Ovary (tissue), 10 donors: Measurements from ENCODE around the gene ZNF208. TPM values are rescaled to one million over a fixed set of nuclear protein-coding genes. Genes with fewer than 3 reads are reported as not detected.
"Not testable (repeated sequence)": the region's sequence is repeated elsewhere in the genome, so short reads cannot be mapped to it uniquely, and the experiment has no call there.

Experiments
- DNase-seq, 5 donors: peaks; one replicate each; pipeline ENCODE4 v3.0.0-alpha.2; 2019 to 2020
- H3K27ac ChIP-seq, 2 donors: fragments of 200-600 bp; one replicate each; pipeline versions ENCODE4 v1.5.1 to v1.8.0; 2019 to 2022
- H3K27me3 ChIP-seq: fragments of 200-600 bp; one replicate; pipeline ENCODE4 v1.8.0; 2022
- H3K36me3 ChIP-seq: fragments of 200-600 bp; sonication (generic); one replicate; pipeline ENCODE4 v1.5.1; 2019
- H3K4me1 ChIP-seq: one replicate; pipeline ENCODE4 v1.8.1; 2013; ENCODE audit warnings: mild to moderate bottlenecking, moderate library complexity; ENCODE audit not compliant: insufficient read depth
- H3K4me3 ChIP-seq: fragments of 200-600 bp; sonication (generic); one replicate; pipeline ENCODE4 v1.5.1; 2017
- H3K9me3 ChIP-seq, 2 donors: fragments of 200-600 bp in 1 of 2; sonication (generic) in 1 of 2; one replicate each; pipeline versions ENCODE4 v1.5.1 to v1.8.1; 2013 to 2019; ENCODE audit warnings: mild to moderate bottlenecking in 1 of 2, moderate library complexity in 1 of 2
- CTCF ChIP-seq, 3 donors: fragments of 450-650 bp in 2 of 3; fragments of 200-600 bp in 1 of 3; IDR thresholded peaks; one replicate each; pipeline versions ENCODE4 v1.5.1 to v1.8.0; 2016 to 2022; ENCODE audit warnings: antibody characterized with exemption in 3 of 3, mild to moderate bottlenecking in 1 of 3
- EP300 ChIP-seq: sonication (generic); formaldehyde crosslinking; IDR thresholded peaks from one replicate; pipeline ENCODE4 v1.6.1; 2017; ENCODE audit warnings: antibody characterized with exemption
- POLR2A ChIP-seq: fragments of 450-650 bp; IDR thresholded peaks from one replicate; pipeline ENCODE4 v1.6.1; 2017; ENCODE audit warnings: antibody characterized with exemption, mild to moderate bottlenecking, moderate library complexity
- WGBS, 3 donors: extraction: QIAGEN DNeasy Blood & Tissue Kit in 1 of 3; methylation state at CpG; one replicate each; pipeline versions ENCODE4 v1.1.5 to v1.1.7; 2013 to 2017; 5-methylcytosine and 5-hydroxymethylcytosine counted together
- intact Hi-C, 4 donors: fragments of 100-400 bp; cut with DNase I; formaldehyde crosslinking; loops; one replicate each; pipeline versions ENCODE4 v1.11.0 to v1.15.1; 2022 to 2023
- long read RNA-seq, 3 donors: library from polyadenylated mRNA in 2 of 3; unstranded in 2 of 3; transcript quantifications; one replicate each; pipeline ENCODE4 v2.0.0 and lab custom pipeline, GENCODE V29; 2021 to 2026
- polyA plus RNA-seq, 2 donors: library from polyadenylated mRNA; stranded (reverse); fragments of 200-250 nt in 1 of 2; fragments of 350-450 nt in 1 of 2; fragmentation: Illumina TruSeq in 1 of 2; extraction: RNeasy Lipid Tissue Mini Kit (QIAGEN cat#74804) in 1 of 2; gene quantifications; one replicate each; pipeline ENCODE4 v1.2.3, GENCODE V29; 2013 to 2014
- total RNA-seq, 7 donors: library from RNA; depleted of rRNA in 2 of 7; stranded (reverse); fragments of >200 nt in 2 of 7; fragmentation: NEBNext Ultra II Directional in 3 of 7; extraction: Animal tissue kit (Norgen Biotek cat#: 25700) in 3 of 7; gene quantifications; one replicate each; pipeline versions ENCODE4 v1.1.0 to v1.2.4, GENCODE V29; 2016 to 2023
- donor health status: DM: no; HTN: no; CAD: no; lungs with moderate emphysema.
- donor health status: DM: no; HTN: no; CAD: no.
- donor health status: Bipolar disorder and iron deficiency.
- donor health status: DM: yes; HTN: yes; CAD: no.
- donor health status: DM: no; HTN: no; CAD: no.
- donor health status: DM: yes; HTN: yes; CAD: no.

ZNF208 gene
- total RNA-seq, result 10 to 100 TPM in 5 of 7 donors, 1 to 10 TPM in 2; 3.1 to 47.5 (median 20.1) TPM
- 1 to 10 TPM; 1.3 to 1.4 TPM for polyA plus RNA-seq
- long read RNA-seq, donor 1, partial matches to known transcripts, result 0 of 2 reads
- long read RNA-seq, donor 1, other reads (novel, unspliced or antisense), result 2 of 2 reads
- long read RNA-seq, donor 2, partial matches to known transcripts, result 0 of 4 reads
- long read RNA-seq, donor 2, other reads (novel, unspliced or antisense), result 0 of 4 reads
- long read RNA-seq, donor 3, partial matches to known transcripts, result 0 of 1 reads
- long read RNA-seq, donor 3, other reads (novel, unspliced or antisense), result 1 of 1 reads

GRCh38 chr19:22010437-22011143 lies at the start of gene ZNF208:
Gene ZNF208 (minus strand): TSS chr19:22010943. CDS start chr19:22010794, 149 bp downstream.
- 7 to 11% (median 8%) methylated on average over 29 of the region's 29 CpGs for WGBS, 3 donors
- H3K27me3 ChIP-seq, H3K4me1 ChIP-seq, H3K36me3 ChIP-seq, intact Hi-C loops, H3K9me3 ChIP-seq: not testable (repeated sequence)
- Histone ChIP-seq H3K4me3 (peak within 1 kb of the TSS; percentile 38), H3K27ac (peak within 1 kb of the TSS; percentile 40 to 48)
- peak; percentile 33 to 61 (median 39) for DNase-seq

GRCh38 chr19:22052644-22053013 lies 41.9 kb upstream of the ZNF208 start:
- Histone ChIP-seq H3K9me3 (no peaks in the 10 kb centered on the region), H3K36me3 (no peaks in the 10 kb centered on the region), H3K4me1 (no peaks in the 10 kb centered on the region), H3K4me3 (peak overlapping the region; percentile 48), H3K27me3 (no peaks in the 10 kb centered on the region), H3K27ac (peak overlapping the region in 1 of 2 donors; percentile 25)
- intact Hi-C loops, result no loop called here
- WGBS, 3 donors, result 1 to 11% (median 2%) methylated on average over 19 to 20 of the region's 20 CpGs
- TF ChIP-seq EP300, result no peak
- TF ChIP-seq CTCF (IDR thresholded peaks at IDR 0.05), result no peak
- no peak for TF ChIP-seq POLR2A
- DNase-seq, result peak in 3 of 5 donors; percentile 15 to 37 (median 26)

- H3K27ac ChIP-seq, H3K9me3 ChIP-seq, H3K27me3 ChIP-seq, DNase-seq, H3K4me3 ChIP-seq, H3K36me3 ChIP-seq, intact Hi-C loops, H3K4me1 ChIP-seq: not testable (repeated sequence)
- 69 to 77% (median 73%) methylated on average over 3 of the region's 3 CpGs for WGBS, 3 donors
These were observed 30.4 kb upstream of the ZNF208 start for GRCh38 chr19:22041151-22041550.

GRCh38 chr19:22030680-22031079 lies 19.9 kb upstream of the ZNF208 start:
- Histone ChIP-seq H3K4me1 (no peaks in the 10 kb centered on the region), H3K27me3 (no peaks in the 10 kb centered on the region), H3K4me3 (no peak overlapping the region), H3K27ac (no peak overlapping the region), H3K36me3 (no peaks in the 10 kb centered on the region), H3K9me3 (no peaks in the 10 kb centered on the region)
- TF ChIP-seq POLR2A (no peak), CTCF (IDR thresholded peaks at IDR 0.05) (no peak), EP300 (no peak)
- intact Hi-C loops, result no loop called here
- no peak for DNase-seq

GRCh38 chr19:22026687-22027086 lies 15.9 kb upstream of the ZNF208 start:
- Histone ChIP-seq H3K4me1 (no peaks in the 10 kb centered on the region), H3K27ac (no peak overlapping the region), H3K27me3 (no peaks in the 10 kb centered on the region), H3K4me3 (no peak overlapping the region), H3K36me3 (no peaks in the 10 kb centered on the region), H3K9me3 (no peaks in the 10 kb centered on the region)
- DNase-seq, result no peak
- TF ChIP-seq POLR2A, result no peak
- TF ChIP-seq CTCF (IDR thresholded peaks at IDR 0.05), result no peak
- TF ChIP-seq EP300, result no peak
- intact Hi-C loops, result no loop called here

GRCh38 chr19:22025539-22025938 lies 14.8 kb upstream of the ZNF208 start:
- H3K9me3 ChIP-seq, intact Hi-C loops, H3K27ac ChIP-seq, H3K36me3 ChIP-seq, DNase-seq, H3K4me3 ChIP-seq, H3K27me3 ChIP-seq, H3K4me1 ChIP-seq: not testable (repeated sequence)
- WGBS, 3 donors, result 85 to 100% (median 88%) methylated on average over 1 of the region's 1 CpG
